HG02884 (cell line): ENCODE data around the gene VHLL.
"Not testable (repeated sequence)": the region's sequence is repeated elsewhere in the genome, so short reads cannot be mapped to it uniquely, and the experiment has no call there.

Experiments used
- ATAC-seq: cut with Tn5 transposase; IDR thresholded peaks from one replicate; pipeline ENCODE4 v1.9.1; 2021; ENCODE audit warnings: mild to moderate bottlenecking, moderate library complexity; ENCODE audit not compliant: unreplicated experiment

VHLL gene

DNA sequence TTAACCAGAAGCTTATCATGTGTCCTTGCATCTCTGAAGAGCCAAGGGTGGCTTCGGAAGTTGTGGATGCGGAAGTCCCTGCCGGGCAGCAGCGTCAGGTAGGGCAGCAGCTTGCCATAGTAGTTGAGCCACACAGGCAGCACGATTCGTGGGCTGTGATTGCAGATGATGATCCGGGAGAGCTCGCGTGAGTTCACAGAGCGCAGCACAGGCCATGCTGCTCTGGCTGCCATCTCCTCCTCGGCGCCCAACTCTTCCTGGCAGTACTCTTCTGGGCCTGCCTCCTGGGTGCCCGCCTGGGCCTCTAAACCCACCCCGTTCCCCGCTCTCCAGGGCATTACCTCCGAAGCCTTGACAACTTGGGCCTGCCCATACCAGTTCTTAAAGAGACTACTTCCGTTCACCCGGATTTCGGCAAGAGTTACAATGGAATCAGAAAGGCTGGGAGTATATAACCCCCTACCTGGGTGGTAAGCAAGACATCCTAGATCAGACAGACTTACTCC is at the start of gene VHLL:
Gene VHLL, minus strand, starts transcription at position 456 of the 506 bp plus-strand sequence. Its CDS starts 118 bp downstream, at position 338.
- no peak for ATAC-seq

DNA sequence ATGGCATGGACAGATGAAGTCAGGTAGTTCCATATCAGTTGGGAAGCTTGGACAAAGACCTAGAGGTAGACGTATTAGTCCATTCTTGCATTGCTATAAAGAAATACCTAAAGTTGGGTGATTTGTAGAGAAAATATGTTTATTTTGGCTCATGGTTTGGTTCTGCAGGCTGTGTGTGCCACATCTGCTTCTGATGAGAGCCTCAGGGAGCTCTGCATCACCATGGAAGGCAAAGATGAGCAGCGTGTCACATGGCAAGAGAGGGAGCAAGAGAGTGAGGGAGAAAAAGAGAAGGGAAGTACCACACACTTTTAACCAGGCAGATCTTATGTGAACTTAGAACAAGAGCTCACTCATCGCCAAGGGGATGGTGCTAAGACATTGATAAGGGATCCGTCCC is 48.2 kb upstream of the VHLL start:
- no peak for ATAC-seq

DNA sequence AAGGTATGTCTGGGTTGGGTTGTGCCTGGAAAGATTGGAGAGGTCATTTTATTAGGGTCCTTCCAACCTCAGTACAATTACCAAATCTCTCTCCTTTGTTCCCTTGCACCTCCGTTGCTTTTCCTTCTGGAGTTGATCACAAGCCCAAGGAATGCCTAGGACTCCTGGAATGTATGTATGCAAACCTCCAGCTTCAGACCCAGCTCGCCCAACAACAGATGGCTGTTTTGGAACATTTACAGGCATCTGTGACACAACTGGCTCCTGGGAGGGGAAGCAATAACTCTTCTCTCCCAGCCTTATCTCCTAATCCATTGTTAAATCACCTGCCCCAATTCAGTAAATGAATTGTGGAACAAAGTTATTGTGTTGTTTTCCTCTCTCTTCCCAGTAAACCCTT is 47.5 kb upstream of the VHLL start:
- ATAC-seq = no peak

DNA sequence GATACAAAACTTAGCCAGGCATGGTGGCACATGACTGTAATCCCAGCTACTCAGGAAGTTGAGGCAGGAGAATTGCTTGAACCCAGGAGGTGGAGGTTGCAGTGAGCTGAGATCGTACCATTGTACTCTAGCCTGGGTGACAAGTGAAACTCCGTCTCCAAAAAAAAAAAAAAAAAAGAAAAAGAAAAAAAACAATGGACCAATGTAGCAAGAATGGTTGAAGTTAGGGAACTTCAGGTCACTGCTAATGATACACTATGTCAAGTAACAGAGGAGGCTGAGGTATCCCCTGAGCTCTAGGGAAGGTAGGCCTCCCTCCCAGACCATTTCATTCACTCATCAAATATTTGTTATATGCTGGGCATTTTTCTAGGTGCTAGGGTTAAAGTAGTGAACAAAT is 46.9 kb upstream of the VHLL start:
- ATAC-seq = not testable (repeated sequence)

DNA sequence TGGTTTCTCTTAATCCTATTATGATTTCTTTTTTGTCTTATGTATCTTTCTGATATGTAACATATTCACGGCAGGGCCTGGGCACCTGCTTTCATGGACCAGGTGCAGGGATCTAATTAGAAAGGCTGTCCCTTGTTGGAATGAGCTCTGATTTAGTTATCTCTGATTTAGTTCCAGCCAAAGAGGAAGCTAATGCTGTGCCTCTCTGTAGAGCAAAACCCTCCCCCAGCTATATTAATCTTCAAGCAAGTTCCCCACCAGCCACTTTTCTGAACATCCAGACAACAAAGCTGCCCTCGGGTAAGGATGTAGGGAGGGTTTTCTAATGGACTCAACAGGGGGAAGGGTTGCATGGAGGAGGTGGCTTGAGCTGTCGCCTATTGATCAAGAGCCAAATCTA is 45.3 kb upstream of the VHLL start:
- no peak for ATAC-seq

DNA sequence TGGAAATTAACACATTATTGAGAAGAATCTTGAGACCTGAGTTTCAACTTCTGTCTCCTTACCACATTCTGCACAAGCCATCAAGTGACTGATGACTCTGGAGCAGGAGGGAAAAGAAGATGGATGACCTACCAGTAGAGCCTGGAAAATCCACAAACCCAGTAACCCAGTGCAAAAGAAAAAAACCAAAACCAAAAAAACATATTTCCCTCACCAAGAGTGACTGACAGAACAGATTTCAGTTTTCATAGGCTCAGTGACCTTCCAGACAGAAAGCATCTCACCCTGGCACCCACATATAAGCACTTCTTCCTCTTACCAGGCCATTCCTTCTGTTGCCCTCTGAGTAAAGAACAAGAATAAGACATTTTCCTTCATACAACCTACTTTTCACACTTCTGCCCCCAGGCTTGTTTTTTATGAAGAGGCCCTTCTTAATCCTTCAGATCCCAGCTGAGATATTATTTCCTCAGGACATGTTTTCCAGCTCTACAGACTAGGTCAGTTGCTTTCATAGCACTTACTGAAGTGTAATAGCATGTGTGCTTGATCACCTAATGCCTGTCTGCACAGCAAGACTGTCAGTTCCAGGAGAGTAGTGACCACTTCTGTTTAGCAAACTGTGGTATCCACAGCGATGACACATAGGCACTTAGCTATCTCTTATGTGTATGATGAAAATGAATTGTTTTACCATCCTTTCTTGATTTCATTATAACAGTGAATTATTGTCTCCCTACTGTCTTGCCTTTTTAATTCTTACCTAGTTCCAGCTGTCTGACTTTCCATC is 43.3 kb upstream of the VHLL start:
- no peak for ATAC-seq

DNA sequence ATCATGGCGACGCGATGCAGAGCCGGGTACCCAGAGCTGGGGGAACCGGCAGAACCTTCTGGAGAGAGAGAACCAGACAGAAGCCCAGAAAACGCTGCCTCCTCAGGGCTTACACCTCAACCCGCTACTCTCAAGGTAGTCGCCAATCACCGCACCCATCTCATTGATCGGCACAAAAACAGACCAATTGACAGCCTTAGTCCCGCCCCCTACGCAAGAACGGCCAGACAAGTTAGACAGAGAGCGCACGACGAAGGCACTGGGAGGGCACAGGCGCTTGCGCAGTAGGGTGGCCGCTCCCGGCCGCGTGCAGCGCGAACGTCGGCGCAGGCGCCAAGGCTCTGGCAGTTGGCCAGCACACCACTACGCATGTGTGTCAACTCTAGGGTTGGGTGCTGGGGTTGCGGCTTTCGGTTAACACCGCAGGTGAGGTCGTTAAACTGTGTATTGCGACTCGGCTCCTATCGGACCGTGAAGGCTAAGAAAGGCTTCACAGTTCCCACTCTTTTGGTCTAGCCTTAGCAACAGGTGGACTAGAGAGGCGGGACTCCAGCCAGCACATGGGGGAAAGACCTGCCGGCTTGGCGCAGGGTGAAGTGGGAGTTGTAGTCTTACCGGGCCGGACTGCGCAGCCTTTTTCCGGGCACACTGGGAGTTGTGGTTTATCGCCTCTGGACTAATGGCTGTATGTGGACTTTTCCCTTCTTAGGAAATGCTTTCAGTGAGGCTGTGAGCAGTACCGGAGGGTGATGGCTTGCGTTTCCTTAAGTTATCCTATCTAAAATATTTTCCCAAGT is 39.3 kb upstream of the VHLL start, which contains the start of the genes CCT3 and TSACC:
Gene CCT3, minus strand, starts transcription at position 113 of the 797 bp plus-strand sequence. Its CDS starts 108 bp downstream, at position 5.
Gene TSACC, plus strand, starts transcription at position 347 of the 797 bp plus-strand sequence. CDS start 1,232 bp downstream, outside the sequence.
- peak; percentile 89 for ATAC-seq

DNA sequence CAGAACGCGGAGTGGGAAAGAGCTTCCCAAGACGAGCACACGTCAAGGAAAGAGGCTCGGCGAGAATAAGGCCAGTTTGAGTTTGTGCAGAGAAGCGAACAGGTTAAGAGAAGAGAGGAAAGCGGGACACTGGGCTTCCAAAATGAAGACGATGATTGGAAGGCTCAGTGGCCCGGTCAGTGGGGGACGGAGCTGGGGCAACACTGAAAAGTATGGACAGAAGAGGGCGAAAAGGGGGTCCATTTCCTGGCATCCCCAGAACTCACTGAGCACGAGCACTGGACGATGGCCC is 38.7 kb upstream of the VHLL start:
- ATAC-seq = no peak

DNA sequence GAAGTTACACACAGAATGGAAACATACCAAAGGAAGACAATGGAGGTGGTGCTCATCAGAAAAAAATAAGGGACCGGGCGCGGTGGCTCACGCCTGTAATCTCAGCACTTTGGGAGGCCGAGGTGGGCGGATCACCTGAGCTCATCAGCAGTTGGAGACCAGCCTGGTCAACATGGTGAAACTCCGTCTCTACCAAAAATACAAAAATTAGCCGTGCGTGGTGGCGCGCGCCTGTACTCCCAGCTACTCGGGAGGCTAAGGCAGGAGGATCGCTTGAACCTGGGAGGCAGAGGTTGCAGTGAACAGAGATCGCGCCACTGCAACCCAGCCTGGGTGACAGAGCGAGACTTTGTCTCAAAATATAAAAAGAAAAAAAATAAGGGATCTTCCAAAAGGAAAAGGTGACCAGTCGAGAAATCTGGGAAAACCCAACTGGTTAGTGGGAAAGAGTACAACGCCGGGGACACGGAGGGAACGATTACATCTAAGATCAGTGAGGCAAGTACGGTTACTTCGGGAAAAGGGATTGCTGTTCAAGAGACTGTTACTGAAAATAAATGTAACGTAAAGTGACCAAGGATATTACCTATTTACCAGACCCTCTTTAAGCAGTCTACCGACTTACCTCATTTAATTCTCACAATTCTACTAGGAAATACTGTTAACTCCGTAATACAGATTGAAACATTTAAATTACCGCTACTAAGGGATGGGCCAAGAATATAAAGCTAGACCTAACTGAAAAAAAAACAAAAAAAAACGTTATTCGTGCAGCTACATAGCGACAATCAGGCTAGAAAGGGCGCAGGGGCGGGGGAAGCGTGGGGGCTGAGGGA is 38.2 kb upstream of the VHLL start:
- ATAC-seq = no peak

DNA sequence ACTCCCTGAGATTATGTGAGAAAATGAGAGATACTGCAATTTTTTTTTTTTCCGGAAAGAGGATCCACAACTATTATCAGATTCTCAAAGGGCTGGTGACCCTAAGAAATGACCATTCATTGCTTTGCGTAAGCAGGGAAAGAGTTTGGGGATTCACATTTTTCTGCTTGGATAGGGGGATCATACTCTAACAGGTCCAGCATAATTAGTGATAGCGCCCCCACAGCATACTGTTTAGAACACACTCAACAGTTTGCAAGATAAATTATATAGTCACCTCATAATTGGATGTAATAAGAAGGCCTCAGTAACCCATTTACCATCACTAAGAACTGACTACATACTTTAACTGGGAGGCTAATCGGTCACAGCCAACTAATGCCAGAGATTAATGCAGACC is 37.1 kb upstream of the VHLL start:
- ATAC-seq = no peak

DNA sequence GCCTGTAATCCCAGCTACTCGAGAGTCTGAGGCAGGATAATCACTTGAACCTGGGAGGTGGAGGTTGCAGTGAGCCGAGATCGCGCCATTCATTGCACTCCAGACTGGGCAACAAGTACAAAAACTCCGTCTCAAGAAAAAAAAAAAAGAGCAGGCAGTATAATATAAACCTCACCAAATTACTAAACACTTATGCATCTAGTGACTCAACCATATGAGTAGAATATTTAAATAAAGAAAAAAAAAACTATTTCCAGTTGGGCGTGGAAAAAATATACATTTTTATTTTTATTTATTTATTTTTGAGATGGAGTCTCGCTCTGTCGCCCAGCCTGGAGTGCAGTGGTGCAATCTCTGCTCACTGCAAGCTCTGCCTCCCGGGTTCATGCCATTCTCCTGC is 24.1 kb upstream of the VHLL start:
- ATAC-seq = not testable (repeated sequence)

DNA sequence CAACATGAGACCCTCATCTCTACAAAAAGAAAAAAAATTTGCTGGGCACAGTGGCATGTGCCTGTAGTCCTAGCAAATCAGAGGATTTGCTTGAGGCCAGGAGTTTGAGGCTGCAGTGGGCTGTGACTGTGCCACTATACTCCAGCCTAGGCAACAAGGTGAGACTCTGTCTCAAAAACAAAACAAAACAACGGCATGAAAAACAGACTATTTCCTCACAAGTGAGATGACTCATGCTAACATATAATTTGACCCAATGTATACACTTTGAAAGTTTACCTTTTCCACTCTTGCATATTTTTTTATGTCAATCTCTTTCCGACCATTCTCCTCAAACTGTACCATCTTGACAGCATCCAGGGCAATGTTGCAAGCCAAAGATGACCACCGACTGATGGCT is 21.5 kb upstream of the VHLL start:
- no peak for ATAC-seq

DNA sequence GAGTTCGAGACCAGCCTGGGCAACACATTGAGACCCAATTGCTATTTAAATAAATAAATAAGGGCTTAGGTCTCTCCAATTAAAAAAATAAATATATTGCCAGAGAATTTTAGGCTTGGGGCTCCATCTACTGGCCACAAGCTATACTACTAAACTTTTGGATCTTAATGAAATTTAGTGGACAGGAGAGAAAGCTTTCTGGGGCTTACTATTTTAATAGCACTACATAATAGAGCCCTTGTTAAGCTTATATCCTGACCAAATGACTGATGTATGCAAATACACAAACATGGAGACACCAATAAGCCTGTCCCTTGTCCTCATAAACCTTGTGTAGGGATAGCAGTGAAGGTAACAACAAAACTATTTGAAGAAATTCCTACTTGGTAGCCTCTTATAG is 20.6 kb upstream of the VHLL start:
- no peak for ATAC-seq

DNA sequence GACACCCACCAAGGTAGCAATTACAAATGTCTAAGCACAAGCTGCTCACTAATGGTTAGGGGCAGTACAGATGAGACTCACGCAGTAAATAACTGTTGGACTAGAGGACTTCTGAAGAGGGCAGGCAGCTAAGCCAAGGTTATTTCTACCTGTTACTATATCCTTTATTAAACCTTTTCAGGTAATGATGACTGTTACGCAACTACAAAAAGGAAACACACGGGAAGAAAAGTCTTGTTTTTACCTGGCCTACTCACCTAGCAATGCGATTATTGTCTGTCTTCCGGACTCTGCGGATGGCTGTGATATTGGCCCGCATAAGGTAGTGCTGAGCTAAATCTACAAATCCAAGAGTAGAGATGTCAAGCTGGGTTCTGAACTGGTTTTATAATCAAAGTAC is 17.8 kb upstream of the VHLL start:
- no peak for ATAC-seq

DNA sequence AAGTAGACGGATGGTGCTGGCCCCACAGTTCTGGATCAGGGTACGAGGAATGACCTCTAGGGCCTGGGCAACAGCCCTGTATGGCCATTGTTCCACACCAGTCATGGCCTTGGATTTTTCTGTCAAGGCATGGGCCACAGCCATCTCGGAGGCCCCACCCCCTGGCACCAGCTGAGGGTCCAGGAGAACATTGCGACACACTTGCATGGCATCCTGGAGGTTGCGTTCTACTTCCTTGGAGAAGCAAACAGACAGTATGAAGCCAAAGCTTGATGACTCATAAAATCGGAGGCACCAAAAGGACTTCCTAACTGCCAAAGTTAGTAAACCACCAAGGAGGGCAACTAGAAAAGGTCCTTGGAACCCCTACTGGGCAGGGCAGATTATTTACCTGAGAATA is 11.9 kb upstream of the VHLL start:
- ATAC-seq = no peak

DNA sequence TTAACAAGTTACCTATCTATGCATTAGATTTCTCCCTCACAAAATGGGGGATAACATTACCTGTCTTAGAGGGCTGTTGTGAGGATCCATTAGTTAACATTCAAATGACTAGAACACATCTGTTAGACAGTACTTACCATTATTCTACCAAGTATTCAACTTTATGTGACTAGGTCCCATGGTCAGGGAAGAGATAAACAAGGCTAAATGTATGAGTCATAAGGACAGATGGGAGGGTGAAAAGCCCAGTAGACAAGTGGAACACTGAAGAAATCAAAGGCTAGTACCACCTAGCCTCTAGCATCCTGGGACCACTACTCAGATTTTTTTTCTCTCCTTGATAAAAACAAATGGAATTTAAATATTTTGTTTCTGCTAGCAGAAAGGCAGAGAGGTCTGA is 9.0 kb upstream of the VHLL start:
- no peak for ATAC-seq

DNA sequence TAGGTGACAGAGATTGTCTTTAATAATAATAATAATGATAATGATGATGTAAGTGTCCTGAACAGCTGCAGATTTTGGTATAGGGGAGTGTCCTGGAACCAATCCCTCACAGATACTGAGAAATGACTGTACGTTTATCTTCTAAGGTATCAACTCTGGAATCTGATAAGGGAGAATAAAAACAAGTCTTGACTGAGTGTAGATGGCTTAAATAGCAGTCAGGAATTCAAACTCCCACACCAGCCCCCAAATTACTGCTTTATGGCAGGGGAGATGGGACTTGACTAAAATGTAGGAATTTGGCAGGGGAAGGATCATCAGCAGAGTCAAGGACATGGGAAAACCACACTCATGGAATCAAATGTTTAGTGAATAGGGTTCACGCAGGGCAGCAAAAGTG is 6.1 kb upstream of the VHLL start:
- no peak for ATAC-seq

DNA sequence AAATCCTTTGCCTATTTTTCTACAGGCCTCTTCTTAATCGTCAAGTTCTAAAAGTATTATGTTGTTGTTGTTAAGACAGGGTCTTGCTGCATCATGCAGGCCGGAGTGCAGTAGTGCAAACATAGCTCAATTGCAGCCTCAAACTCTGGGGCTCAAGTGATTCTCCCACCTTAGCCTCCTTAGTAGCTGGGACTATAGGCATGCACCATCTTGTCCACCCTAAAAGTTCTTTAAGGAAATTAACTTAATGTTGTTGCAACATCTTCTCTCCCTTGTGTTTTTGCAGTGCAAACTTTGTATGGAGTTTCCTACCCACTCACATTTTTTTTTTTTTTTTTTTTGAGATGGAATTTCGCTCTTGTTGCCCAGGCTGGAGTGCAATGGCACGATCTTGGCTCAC is 4.1 kb upstream of the VHLL start:
- ATAC-seq = no peak

DNA sequence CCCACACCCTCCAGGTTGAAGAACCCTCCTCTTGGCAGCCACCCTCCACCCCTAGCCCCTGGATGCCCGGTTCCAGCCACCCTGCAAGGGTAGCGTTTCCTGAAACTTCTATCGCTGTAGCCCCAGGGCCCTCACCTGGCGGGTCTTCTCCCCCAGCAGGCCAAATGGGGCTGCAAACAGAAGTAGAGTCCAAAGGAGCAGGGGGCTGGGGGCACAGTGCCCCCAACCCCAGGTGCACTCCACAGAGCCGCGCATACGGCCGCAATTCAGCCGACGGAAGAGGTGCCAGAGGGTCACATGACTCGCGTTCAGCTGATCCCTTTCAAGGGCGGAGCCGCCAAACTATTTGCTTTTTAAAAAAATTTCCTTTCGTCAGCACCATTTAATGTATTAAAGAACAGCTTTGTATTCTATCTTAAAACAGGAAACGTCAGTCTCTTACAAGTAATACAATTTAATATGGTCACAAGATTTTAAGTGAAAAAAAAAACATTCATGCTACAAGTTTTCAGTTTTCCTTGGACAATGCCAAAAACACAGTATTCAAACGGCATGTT is 3.6 kb downstream of the VHLL start, which contains the start of gene GLMP:
Gene GLMP, minus strand, starts transcription at position 289 of the 557 bp plus-strand sequence. Its CDS starts 34 bp downstream, at position 255.
- ATAC-seq = no peak

DNA sequence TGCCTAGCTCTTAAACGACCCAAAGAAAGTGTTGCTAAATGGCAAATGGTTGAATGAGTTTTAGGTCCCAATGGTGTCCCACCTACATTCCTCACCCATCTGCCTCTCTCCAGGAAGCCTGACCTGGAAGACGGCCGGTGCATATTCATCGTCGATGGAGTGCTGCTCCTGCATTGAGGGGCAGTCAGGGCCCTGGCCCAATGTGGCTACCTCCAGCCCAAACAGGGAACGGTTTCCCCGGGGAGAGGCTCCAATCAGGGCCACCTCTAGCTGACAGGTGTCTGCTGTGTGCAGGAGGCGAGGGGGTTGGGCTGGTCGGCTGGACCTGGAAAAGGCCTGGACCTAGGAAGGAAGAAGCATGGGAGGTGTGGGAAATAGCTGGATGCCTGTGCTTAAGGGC is 5.2 kb downstream of the VHLL start:
- no peak for ATAC-seq

DNA sequence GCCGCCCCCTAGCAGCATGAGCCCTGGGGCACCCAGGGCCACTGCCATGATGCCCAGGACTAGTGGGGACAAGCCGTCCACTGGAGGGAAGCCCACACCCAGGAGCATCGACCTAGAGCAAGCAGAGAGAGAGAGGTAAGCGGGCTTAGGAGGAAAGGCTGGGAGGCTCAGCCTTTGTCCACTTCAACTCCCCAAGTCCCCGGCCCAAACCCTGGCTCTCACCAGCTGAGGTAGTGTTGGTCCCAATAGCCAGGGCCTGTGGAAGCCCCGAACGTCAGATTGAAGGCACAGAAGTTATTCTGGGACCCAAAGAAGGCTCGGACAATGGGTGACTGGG is 6.0 kb downstream of the VHLL start:
- no peak for ATAC-seq
